ENCODE measurements around the gene NCK1. TPM values are rescaled to one million over a fixed set of nuclear protein-coding genes. Genes with fewer than 3 reads are reported as not detected.

The NCK1 gene
- total and polyA plus RNA-seq, 9 of the 15 experiments (the other 6 are each of a cell fraction or from before 2014, with no cell fraction given): 17.3 to 30.5 (median 25.0) TPM

GRCh38 chr3:136818769-136819391 lies 43.1 kb upstream of the NCK1 start, which contains the start of gene SLC35G2:
TSS of gene SLC35G2 (plus strand) at chr3:136819126. CDS start at chr3:136854461, 35,335 bp downstream.
- Histone ChIP-seq H3K27me3 (ENCODE audit: control insufficient read depth in 2 of 2, insufficient read depth in 2 of 2, low read length in 2 of 2) (no peaks in the 10 kb centered on the region), H3K9ac (ENCODE audit: insufficient read depth in 1 of 2, low read depth in 2 of 2, low read length in 2 of 2) (peak within 1 kb of the TSS; percentile 68 to 92), H3K79me2 (ENCODE audit: control insufficient read depth, insufficient read depth, low read length) (no peaks in the 10 kb centered on the region; the same call in 2 of the 3 replicates), H3K27ac (ENCODE audit: extremely low read depth, low read depth, low read length) (peak within 1 kb of the TSS; percentile 73; the same call in 2 of the 3 replicates), H3K36me3 (ENCODE audit: control insufficient read depth, insufficient read depth, low read length) (no peaks in the 10 kb centered on the region; the same call in 2 of the 3 replicates), H2AFZ (ENCODE audit: low read depth, low read length) (peak within 1 kb of the TSS; percentile 95), H4K20me1 (replicated peaks; ENCODE audit: control insufficient read depth, insufficient read depth, low read length) (no peaks in the 10 kb centered on the region), H3K4me3 (peak within 1 kb of the TSS; percentile 57), H3K9me3 (replicated peaks; ENCODE audit: control insufficient read depth, insufficient read depth, low read depth, low read length) (no peaks in the 10 kb centered on the region), H3K4me2 (ENCODE audit: insufficient read depth, low read length) (peak within 1 kb of the TSS; percentile 74), H3K4me1 (replicated peaks in 1 of 2; ENCODE audit: control insufficient read depth in 2 of 2, insufficient read depth in 2 of 2, low read length in 2 of 2) (peaks cover 2 to 17% of the 10 kb centered on the region in 2 experiments; a peak in 4 of 5 replicates), H3K9me1 (ENCODE audit: control insufficient read depth, insufficient read depth, low read length) (no peaks in the 10 kb centered on the region)
- no TSS peak for BruUV-seq (replicated peaks)
- intact Hi-C loops (cut with micrococcal nuclease): loop anchor here (1.0 kb wide), 1 partner anchor 195 kb away; no protein-coding TSS in a partner anchor
- 3% methylated on average over 18 of the region's 60 CpGs for WGBS (ENCODE audit: insufficient coverage, low coverage, missing lambda C conversion rate)
- FAIRE-seq (no peak), ATAC-seq (peak; percentile 88), DNase-seq (ENCODE audit: extremely low read depth in 1 of 4, low spot score in 3 of 4) (peak; percentile 39 to 63 (median 58))
- in situ Hi-C loops (cut with MboI): no loop called here
- POLR2A ChIA-PET: no interaction called here
- CTCF ChIA-PET (ENCODE audit: low intra/inter-chr PET ratio): no interaction called here
- peak; percentile 66; the same call in 1 of the 2 replicates for TF ChIP-seq ZFX (CRISPR knock-in tag; IDR thresholded peaks at IDR 0.05)
- TF ChIP-seq KHSRP (IDR thresholded peaks at IDR 0.05): no peak
- TF ChIP-seq MAZ (CRISPR knock-in tag; conservative IDR thresholded peaks at IDR 0.05 in 1 of 2, IDR thresholded peaks at IDR 0.05 in 1 of 2): peak in 1 of 2 experiments; percentile 65; a peak in 1 of 4 replicates
- TF ChIP-seq NUFIP1 (IDR thresholded peaks at IDR 0.05; ENCODE audit: partially characterized antibody): no peak
- TF ChIP-seq TEAD2 (tag; IDR thresholded peaks at IDR 0.05): no peak
- TF ChIP-seq RBBP5 (IDR thresholded peaks at IDR 0.05; ENCODE audit: borderline replicate concordance, insufficient read depth, low read length, poor library complexity, severe bottlenecking): peak; percentile 62
- TF ChIP-seq ZBTB7A (IDR thresholded peaks at IDR 0.05; ENCODE audit: borderline replicate concordance, control insufficient read depth, low read depth, low read length): peak; percentile 62; the same call in 1 of the 2 replicates
- TF ChIP-seq HNRNPL (IDR thresholded peaks at IDR 0.05; ENCODE audit: low read depth, low read length): peak; percentile 44; the same call in 1 of the 2 replicates
- TF ChIP-seq CHD7 (IDR thresholded peaks at IDR 0.05; ENCODE audit: low read depth, low read length): no peak
- TF ChIP-seq RBM15 (IDR thresholded peaks at IDR 0.05; ENCODE audit: insufficient read depth, low read length): no peak
